Placental epithelial cell (primary cell): ENCODE data around the gene DCDC1. TPM values are rescaled to one million over a fixed set of nuclear protein-coding genes. Genes with fewer than 3 reads are reported as not detected.

Experiments
- total RNA-seq: library from RNA; depleted of rRNA; stranded (reverse); fragments of >200 nt; gene quantifications from 2 replicates; pipeline ENCODE4 v1.2.3, GENCODE V29; 2012

Gene DCDC1, protein sequence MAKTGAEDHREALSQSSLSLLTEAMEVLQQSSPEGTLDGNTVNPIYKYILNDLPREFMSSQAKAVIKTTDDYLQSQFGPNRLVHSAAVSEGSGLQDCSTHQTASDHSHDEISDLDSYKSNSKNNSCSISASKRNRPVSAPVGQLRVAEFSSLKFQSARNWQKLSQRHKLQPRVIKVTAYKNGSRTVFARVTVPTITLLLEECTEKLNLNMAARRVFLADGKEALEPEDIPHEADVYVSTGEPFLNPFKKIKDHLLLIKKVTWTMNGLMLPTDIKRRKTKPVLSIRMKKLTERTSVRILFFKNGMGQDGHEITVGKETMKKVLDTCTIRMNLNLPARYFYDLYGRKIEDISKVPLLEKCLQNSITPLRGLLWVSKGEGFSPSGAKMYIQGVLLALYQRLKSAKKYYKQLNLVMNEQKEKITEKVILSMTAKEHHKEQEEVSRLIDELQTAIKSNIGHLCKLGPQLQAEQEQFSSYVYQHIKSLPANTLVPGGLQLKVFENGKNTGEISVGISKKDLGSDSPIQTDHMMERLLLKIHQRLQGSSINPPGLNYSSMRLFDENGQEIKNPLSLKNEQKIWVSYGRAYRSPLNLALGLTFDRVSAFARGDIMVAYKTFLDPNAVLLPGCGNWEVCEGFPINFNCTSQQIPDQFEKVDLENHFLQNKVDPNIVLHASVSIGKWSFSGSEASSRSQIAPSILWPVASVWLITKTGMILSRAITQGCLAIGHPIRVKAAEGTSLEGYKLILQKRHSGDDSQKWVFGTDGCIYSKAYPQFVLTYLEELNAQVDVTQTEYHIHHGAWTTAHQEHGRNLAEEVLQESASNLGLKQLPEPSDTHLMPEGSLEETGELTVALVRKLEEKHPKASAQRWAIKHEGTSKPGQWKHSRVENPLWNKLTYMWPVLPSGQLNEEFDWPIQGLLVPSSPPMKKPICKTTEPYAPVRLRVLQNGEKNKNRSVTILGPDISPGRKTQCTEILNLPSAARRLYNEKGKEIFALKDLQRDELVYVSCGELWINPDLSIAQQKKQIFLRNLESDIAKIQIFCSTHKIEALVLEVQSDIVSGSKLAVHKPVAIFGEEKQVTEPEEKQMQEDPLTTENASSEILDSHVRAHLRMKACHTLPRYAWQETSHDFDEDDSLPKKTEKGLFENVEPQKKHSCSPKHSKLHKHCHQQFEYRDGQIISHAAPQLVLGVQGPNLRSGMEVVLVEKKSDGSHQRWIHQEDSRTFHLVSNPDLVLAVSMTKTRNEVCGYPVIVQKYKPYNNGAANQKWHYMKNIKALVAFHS (N-terminal part only)
- total RNA-seq = under 0.01 TPM in 1 of 2 replicates, not detected in the other

DNA sequence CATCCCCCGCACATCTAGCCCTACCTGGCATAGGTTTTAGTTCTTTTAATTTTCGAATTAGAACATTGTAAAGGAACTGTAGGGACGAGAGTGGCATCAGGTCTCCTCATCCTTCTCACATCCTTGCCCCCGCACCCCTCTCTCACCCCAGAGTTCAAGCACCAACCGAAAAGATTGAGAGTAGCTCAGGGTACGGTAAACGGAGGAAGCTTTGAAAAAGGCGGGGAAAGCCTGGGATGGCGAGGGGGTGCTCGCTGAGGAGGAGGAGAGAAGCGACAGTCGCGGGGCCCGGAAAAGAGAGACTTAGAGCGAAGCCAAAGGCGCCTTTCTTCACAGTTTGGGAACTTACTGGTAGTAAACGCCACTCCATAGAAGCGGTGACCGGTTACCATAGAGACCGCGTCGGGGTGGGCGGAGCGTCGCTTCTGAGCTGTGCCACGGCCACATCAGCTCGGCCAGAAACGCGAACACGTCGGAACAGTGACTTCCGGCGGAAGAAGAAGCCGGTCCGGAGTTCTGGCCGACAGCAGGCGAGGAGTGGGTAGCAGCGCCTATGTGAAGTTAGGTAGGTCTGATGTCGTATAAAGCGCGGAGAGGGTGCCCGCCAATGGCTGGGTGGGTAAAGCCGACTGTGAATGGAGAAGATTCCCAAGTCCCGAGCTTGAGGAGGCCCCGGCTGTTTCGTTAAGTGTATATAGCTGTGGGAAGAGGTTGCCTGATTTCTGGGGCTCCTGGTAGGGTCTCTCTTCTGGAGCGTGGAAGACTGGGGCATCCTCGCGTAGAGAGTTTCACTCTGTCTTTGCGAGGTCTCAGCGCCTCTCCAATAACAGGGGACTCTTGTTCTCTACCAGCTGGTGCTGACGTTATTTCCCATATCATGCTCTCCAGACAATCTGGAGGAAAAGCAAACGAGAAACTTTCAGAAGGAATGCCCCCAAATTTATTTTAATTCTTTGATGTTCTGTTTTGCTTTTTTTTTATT lies at the start of gene DCDC1, which contains the start of gene DNAJC24:
Gene DCDC1 (minus strand): TSS at position 392 of the 982 bp plus-strand sequence. CDS start 41,459 bp downstream, outside the sequence.
Gene DNAJC24 (plus strand): TSS at position 513 of the 982 bp plus-strand sequence. CDS start 889 bp downstream, outside the sequence.

Other genes starting within 250 kb of the DCDC1 start
- 11.7 and 14.1 TPM in 2 replicates for gene DNAJC24, start 121 bp upstream of the DCDC1 start, total RNA-seq
- gene IMMP1L, start 139.9 kb upstream of the DCDC1 start, total RNA-seq = 16.7 and 17.7 TPM in 2 replicates
- gene ELP4, start 140.0 kb upstream of the DCDC1 start, total RNA-seq = 15.3 and 20.3 TPM in 2 replicates